ENCODE measurements around the gene EVPL.
A peak's percentile ranks its signal among the peaks of the same experiment; 100 is the strongest.

Gene EVPL

GRCh38 chr17:76014100-76014924, 12.8 kb downstream of the EVPL start:
- DNase-seq, result peak; percentile 88
- peak; percentile 95 for TF ChIP-seq CTCF (IDR thresholded peaks at IDR 0.05; ENCODE audit: low read depth, low read length)
- Histone ChIP-seq H3K27me3 (no peaks in the 10 kb centered on the region), H3K4me1 (peaks cover 3% of the 10 kb centered on the region; the same call in 1 of the 2 replicates), H3K4me3 (ENCODE audit: low read depth, low read length) (peak overlapping the region; percentile 21), H3K9me3 (no peaks in the 10 kb centered on the region), H3K36me3 (no peaks in the 10 kb centered on the region)

- no peak for TF ChIP-seq CTCF (IDR thresholded peaks at IDR 0.05; ENCODE audit: low read depth, low read length)
- Histone ChIP-seq H3K4me1 (peaks cover 3% of the 10 kb centered on the region; the same call in 1 of the 2 replicates), H3K27me3 (no peaks in the 10 kb centered on the region), H3K9me3 (no peaks in the 10 kb centered on the region), H3K36me3 (no peaks in the 10 kb centered on the region), H3K4me3 (ENCODE audit: low read depth, low read length) (no peak overlapping the region)
- no peak for DNase-seq
Observed at GRCh38 chr17:76013377-76013932, 13.7 kb downstream of the EVPL start.

GRCh38 chr17:76011951-76012350, 15.2 kb downstream of the EVPL start:
- Histone ChIP-seq H3K4me3 (ENCODE audit: low read depth, low read length) (no peak overlapping the region), H3K4me1 (no peaks in the 10 kb centered on the region), H3K27me3 (no peaks in the 10 kb centered on the region), H3K36me3 (no peaks in the 10 kb centered on the region), H3K9me3 (no peaks in the 10 kb centered on the region)
- TF ChIP-seq CTCF (IDR thresholded peaks at IDR 0.05; ENCODE audit: low read depth, low read length), result no peak
- DNase-seq, result no peak

GRCh38 chr17:76009969-76010661, 17.0 kb downstream of the EVPL start:
- no peak for TF ChIP-seq CTCF (IDR thresholded peaks at IDR 0.05; ENCODE audit: low read depth, low read length)
- Histone ChIP-seq H3K4me3 (ENCODE audit: low read depth, low read length) (no peak overlapping the region), H3K9me3 (no peaks in the 10 kb centered on the region), H3K4me1 (no peaks in the 10 kb centered on the region), H3K27me3 (no peaks in the 10 kb centered on the region), H3K36me3 (no peaks in the 10 kb centered on the region)
- DNase-seq, result no peak

GRCh38 chr17:76009447-76009846, 17.7 kb downstream of the EVPL start:
- H3K9me3 ChIP-seq, result no peaks in the 10 kb centered on the region
- no peaks in the 10 kb centered on the region for H3K4me1 ChIP-seq
- no peak overlapping the region for H3K4me3 ChIP-seq (ENCODE audit: low read depth, low read length)
- no peak for DNase-seq
- H3K36me3 ChIP-seq, result no peaks in the 10 kb centered on the region
- no peak for TF ChIP-seq CTCF (IDR thresholded peaks at IDR 0.05; ENCODE audit: low read depth, low read length)
- no peaks in the 10 kb centered on the region for H3K27me3 ChIP-seq

Data from BE2C (cell line).